Caco-2 (cell line): ENCODE measurements around the gene NT5C1A. TPM values are rescaled to one million over a fixed set of nuclear protein-coding genes. Genes with fewer than 3 reads are reported as not detected.

Experiments used
- BruUV-seq: library from RNA; stranded (reverse); fragments of 400-500 nt; replicated peaks from 2 replicates; lab custom pipeline; 2021; lab: Mats Ljungman, UMichigan
- CTCF ChIA-PET: fragments of 300-600 bp; sonication (Branson Sonifier 250); formaldehyde crosslinking; loops from one replicate; lab custom pipeline; 2022; ENCODE audit warnings: antibody characterized with exemption; lab: Charles Lee
- POLR2A ChIA-PET: fragments of 300-600 bp; sonication (Branson Sonifier 250); formaldehyde crosslinking; loops from one replicate; lab custom pipeline; 2022; ENCODE audit warnings: antibody characterized with exemption; lab: Charles Lee
- DNase-seq, 2 experiments: peaks; one replicate each; pipeline versions ENCODE4 v3.0.0 to v3.0.0-alpha.2; 2020 to 2022
- H3K27me3 ChIP-seq: replicated peaks from 2 replicates; pipeline ENCODE4 v1.6.0; 2011; ENCODE audit warnings: low read length; ENCODE audit not compliant: control insufficient read depth, insufficient read depth
- H3K36me3 ChIP-seq: 2 replicates; pipeline ENCODE4 v1.5.1; 2011; ENCODE audit warnings: low read length; ENCODE audit not compliant: control insufficient read depth, insufficient read depth
- H3K4me1 ChIP-seq: fragments of 250-450 bp; sonication (Bioruptor Pico); 2 replicates; pipeline ENCODE4 v1.5.1; 2020; ENCODE audit warnings: mild to moderate bottlenecking
- H3K4me3 ChIP-seq: 2 replicates; pipeline ENCODE4 v1.5.1; 2011; ENCODE audit warnings: low read depth, mild to moderate bottlenecking, control low read depth, low read length
- H3K9me3 ChIP-seq: fragments of 250-450 bp; sonication (Bioruptor Pico); 2 replicates; pipeline ENCODE4 v1.5.1; 2020; ENCODE audit warnings: mild to moderate bottlenecking, moderate library complexity
- H3K27ac Mint-ChIP-seq: one replicate; pipeline ENCODE4 v1.8.0; 2022; ENCODE audit warnings: mixed read lengths; ENCODE audit not compliant: unreplicated experiment
- H3K27me3 Mint-ChIP-seq: one replicate; pipeline ENCODE4 v1.8.0; 2022; ENCODE audit warnings: mixed read lengths; ENCODE audit not compliant: insufficient read depth, unreplicated experiment
- H3K36me3 Mint-ChIP-seq: one replicate; pipeline ENCODE4 v1.8.0; 2022; ENCODE audit warnings: mild to moderate bottlenecking, mixed read lengths; ENCODE audit not compliant: insufficient read depth, unreplicated experiment
- H3K4me1 Mint-ChIP-seq: one replicate; pipeline ENCODE4 v1.8.0; 2022; ENCODE audit warnings: low read depth, mixed read lengths; ENCODE audit not compliant: unreplicated experiment
- H3K4me3 Mint-ChIP-seq: one replicate; pipeline ENCODE4 v1.8.0; 2022; ENCODE audit warnings: mild to moderate bottlenecking, moderate library complexity, mixed read lengths; ENCODE audit not compliant: unreplicated experiment
- H3K9me3 Mint-ChIP-seq: one replicate; pipeline ENCODE4 v1.8.0; 2022; ENCODE audit warnings: mixed read lengths; ENCODE audit not compliant: unreplicated experiment
- CTCF ChIP-seq, 2 experiments: fragments of 200-600 bp in 1 of 2; IDR thresholded peaks; 1 replicate in 1 of 2; 2 replicates in 1 of 2; pipeline versions ENCODE4 v1.5.1 to v1.8.0; 2011 to 2022; ENCODE audit warnings: antibody characterized with exemption in 1 of 2, control low read depth in 1 of 2, inconsistent platforms in 1 of 2, low read depth in 1 of 2, low read length in 1 of 2, mild to moderate bottlenecking in 1 of 2, moderate library complexity in 1 of 2; ENCODE audit not compliant: insufficient read depth in 1 of 2, severe bottlenecking in 1 of 2, unreplicated experiment in 1 of 2
- intact Hi-C: fragments of 100-400 bp; cut with micrococcal nuclease; formaldehyde crosslinking; loops from one replicate; pipeline ENCODE4 v1.10.0; 2022; ENCODE audit not compliant: unreplicated experiment
- total RNA-seq: library from RNA; stranded (reverse); gene quantifications from 2 replicates; pipeline ENCODE4 v1.2.3, GENCODE V29; 2022

Gene NT5C1A
- total RNA-seq, 1 experiment from 2014 or later: not detected

GRCh38 chr1:39717809-39718208, 45.9 kb upstream of the NT5C1A start:
- peaks cover 8% of the 10 kb centered on the region for H3K27me3 Mint-ChIP-seq
- DNase-seq: no peak
- H3K4me3 ChIP-seq: no peak overlapping the region
- ChIA-PET POLR2A (no interaction called here), CTCF (no interaction called here)
- H3K27ac Mint-ChIP-seq: no peak overlapping the region
- no peaks in the 10 kb centered on the region for H3K4me1 Mint-ChIP-seq
- H3K9me3 Mint-ChIP-seq: no peaks in the 10 kb centered on the region
- H3K36me3 ChIP-seq: no peaks in the 10 kb centered on the region
- TF ChIP-seq CTCF (IDR thresholded peaks at IDR 0.05; ENCODE audit: insufficient read depth in 1 of 2, low read depth in 1 of 2, low read length in 1 of 2, severe bottlenecking in 1 of 2, unreplicated experiment in 1 of 2): no peak
- H3K27me3 ChIP-seq: no peaks in the 10 kb centered on the region
- no peaks in the 10 kb centered on the region for H3K9me3 ChIP-seq
- intact Hi-C loops: no loop called here
- H3K36me3 Mint-ChIP-seq: no peaks in the 10 kb centered on the region
- no peaks in the 10 kb centered on the region for H3K4me1 ChIP-seq
- no peak overlapping the region for H3K4me3 Mint-ChIP-seq
- BruUV-seq: no TSS peak

GRCh38 chr1:39713557-39713956, 41.6 kb upstream of the NT5C1A start:
- Mint-ChIP-seq H3K4me1 (peaks cover 10% of the 10 kb centered on the region), H3K36me3 (no peaks in the 10 kb centered on the region), H3K27ac (no peak overlapping the region), H3K27me3 (peaks cover 8% of the 10 kb centered on the region), H3K9me3 (no peaks in the 10 kb centered on the region), H3K4me3 (no peak overlapping the region)
- H3K4me3 ChIP-seq: no peak overlapping the region
- ChIA-PET CTCF (no interaction called here), POLR2A (no interaction called here)
- intact Hi-C loops: no loop called here
- no peaks in the 10 kb centered on the region for H3K36me3 ChIP-seq
- DNase-seq: no peak
- H3K4me1 ChIP-seq: peaks cover 6% of the 10 kb centered on the region
- H3K27me3 ChIP-seq: no peaks in the 10 kb centered on the region
- no TSS peak for BruUV-seq
- no peaks in the 10 kb centered on the region for H3K9me3 ChIP-seq
- TF ChIP-seq CTCF (IDR thresholded peaks at IDR 0.05; ENCODE audit: insufficient read depth in 1 of 2, low read depth in 1 of 2, low read length in 1 of 2, severe bottlenecking in 1 of 2, unreplicated experiment in 1 of 2): no peak

- DNase-seq: no peak
- Mint-ChIP-seq H3K27ac (peak overlapping the region; percentile 2), H3K4me1 (peaks cover 10% of the 10 kb centered on the region), H3K36me3 (no peaks in the 10 kb centered on the region), H3K9me3 (no peaks in the 10 kb centered on the region), H3K27me3 (no peaks in the 10 kb centered on the region), H3K4me3 (no peak overlapping the region)
- Histone ChIP-seq H3K4me3 (no peak overlapping the region), H3K36me3 (no peaks in the 10 kb centered on the region), H3K4me1 (peaks cover 6% of the 10 kb centered on the region), H3K9me3 (no peaks in the 10 kb centered on the region), H3K27me3 (no peaks in the 10 kb centered on the region)
- no peak for TF ChIP-seq CTCF (IDR thresholded peaks at IDR 0.05; ENCODE audit: insufficient read depth in 1 of 2, low read depth in 1 of 2, low read length in 1 of 2, severe bottlenecking in 1 of 2, unreplicated experiment in 1 of 2)
- intact Hi-C loops: no loop called here
- CTCF ChIA-PET: no interaction called here
- POLR2A ChIA-PET: interaction anchor here (0.7 kb wide), 1 partner anchor 84 kb away, joined by 9 read pairs; no protein-coding TSS in a partner anchor
- BruUV-seq: no TSS peak
Observed at GRCh38 chr1:39711966-39712340, 40.0 kb upstream of the NT5C1A start.
